Astrocyte (in vitro differentiated cells and primary cell): ENCODE results near the gene PRKACA. TPM values are rescaled to one million over a fixed set of nuclear protein-coding genes. Genes with fewer than 3 reads are reported as not detected.

Experiments used
- DNase-seq: peaks from one replicate; pipeline ENCODE4 v3.0.0-alpha.2; 2010; ENCODE audit warnings: low read depth
- FAIRE-seq: peaks from 2 replicates; lab custom pipeline; 2011; peaks lifted over from hg19 to GRCh38; lab: Jason Lieb, UNC
- H2AFZ ChIP-seq: 2 replicates; pipeline ENCODE4 v1.6.0; 2012; ENCODE audit warnings: low read depth, low read length, inconsistent platforms
- H3K27ac ChIP-seq: 2 replicates; pipeline ENCODE4 v1.5.1; 2011; ENCODE audit warnings: low read depth, low read length, inconsistent platforms
- H3K27me3 ChIP-seq: 2 replicates; pipeline ENCODE4 v1.6.0; 2011; ENCODE audit warnings: low read length, inconsistent platforms; ENCODE audit not compliant: insufficient read depth
- H3K36me3 ChIP-seq: 2 replicates; pipeline ENCODE4 v1.5.1; 2011; ENCODE audit warnings: low read length, inconsistent platforms; ENCODE audit not compliant: insufficient read depth
- H3K4me1 ChIP-seq: 2 replicates; pipeline ENCODE4 v1.5.1; 2011; ENCODE audit warnings: low read length, inconsistent platforms; ENCODE audit not compliant: insufficient read depth
- H3K4me2 ChIP-seq: 2 replicates; pipeline ENCODE4 v1.6.0; 2012; ENCODE audit warnings: low read length, inconsistent platforms
- H3K4me3 ChIP-seq: 2 replicates; pipeline ENCODE4 v1.5.1; 2011; ENCODE audit warnings: low read depth, mild to moderate bottlenecking, low read length, inconsistent platforms; ENCODE audit not compliant: insufficient read depth
- H3K79me2 ChIP-seq: 2 replicates; pipeline ENCODE4 v1.6.0; 2012; ENCODE audit warnings: mild to moderate bottlenecking, low read length, inconsistent platforms; ENCODE audit not compliant: insufficient read depth
- H3K9ac ChIP-seq: 2 replicates; pipeline ENCODE4 v1.6.0; 2012; ENCODE audit warnings: mild to moderate bottlenecking, low read length, inconsistent platforms
- H3K9me3 ChIP-seq: 2 replicates; pipeline ENCODE4 v1.5.1; 2012; ENCODE audit warnings: low read depth, mild to moderate bottlenecking, low read length, inconsistent platforms; ENCODE audit not compliant: insufficient read depth
- H4K20me1 ChIP-seq: 2 replicates; pipeline ENCODE4 v1.6.0; 2012; ENCODE audit warnings: low read length, inconsistent platforms; ENCODE audit not compliant: insufficient read depth
- H3K27ac Mint-ChIP-seq: one replicate; pipeline ENCODE4 v1.8.0; 2021; ENCODE audit warnings: mild to moderate bottlenecking, mixed read lengths; ENCODE audit not compliant: unreplicated experiment
- H3K27me3 Mint-ChIP-seq: one replicate; pipeline ENCODE4 v1.8.0; 2021; ENCODE audit warnings: low read depth, mixed read lengths; ENCODE audit not compliant: unreplicated experiment
- H3K36me3 Mint-ChIP-seq: one replicate; pipeline ENCODE4 v1.8.0; 2021; ENCODE audit warnings: low read depth, mixed read lengths; ENCODE audit not compliant: unreplicated experiment
- H3K4me1 Mint-ChIP-seq: one replicate; pipeline ENCODE4 v1.8.0; 2021; ENCODE audit warnings: low read depth, mixed read lengths; ENCODE audit not compliant: unreplicated experiment
- H3K4me3 Mint-ChIP-seq: one replicate; pipeline ENCODE4 v1.8.0; 2021; ENCODE audit warnings: mild to moderate bottlenecking, moderate library complexity, mixed read lengths; ENCODE audit not compliant: unreplicated experiment
- H3K9me3 Mint-ChIP-seq: one replicate; pipeline ENCODE4 v1.8.0; 2021; ENCODE audit warnings: mild to moderate bottlenecking, mixed read lengths; ENCODE audit not compliant: unreplicated experiment
- EZH2 ChIP-seq: IDR thresholded peaks from 2 replicates; pipeline ENCODE4 v1.6.1; 2012; ENCODE audit warnings: mild to moderate bottlenecking, low read length, inconsistent platforms; ENCODE audit not compliant: insufficient read depth
- total RNA-seq: library from RNA; stranded (reverse); gene quantifications from 2 replicates; pipeline ENCODE4 v1.2.1, GENCODE V29; 2021
- TF ChIP-seq, protein P1 (sequence below): IDR thresholded peaks from 2 replicates; pipeline ENCODE4 v1.5.1; 2011; ENCODE audit warnings: low read depth, mild to moderate bottlenecking, inconsistent platforms, low read length, moderate library complexity; ENCODE audit not compliant: insufficient read depth

Gene PRKACA
- total RNA-seq, 1 donor from 2014 or later = 80.5 TPM

DNA sequence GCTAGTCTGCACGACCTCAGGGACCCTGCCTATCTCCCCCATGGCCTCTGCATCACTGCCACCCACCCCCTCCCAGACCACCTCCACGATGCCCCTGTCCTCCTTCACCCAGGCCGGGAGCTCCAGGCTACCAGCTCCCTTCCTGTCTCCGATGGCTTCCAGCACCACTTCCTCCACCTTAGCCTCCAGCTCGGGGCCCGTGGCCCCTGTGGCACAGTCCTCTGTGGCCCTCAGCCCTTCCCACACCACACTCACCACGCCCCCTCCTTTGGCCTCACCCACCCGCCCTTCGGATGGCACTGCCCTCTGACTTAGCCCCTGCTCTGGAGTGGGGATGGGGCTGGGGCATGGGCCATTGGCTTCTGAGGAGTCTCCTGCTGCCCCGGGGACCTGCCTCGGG lies 62.8 kb downstream of the PRKACA start:
- no peaks in the 10 kb centered on the region for H4K20me1 ChIP-seq
- no peaks in the 10 kb centered on the region for H3K79me2 ChIP-seq
- no peak overlapping the region for H3K4me3 ChIP-seq
- no peak overlapping the region for H3K9ac ChIP-seq
- no peak overlapping the region for H3K4me3 Mint-ChIP-seq
- FAIRE-seq (no peak), DNase-seq (no peak)
- H3K9me3 Mint-ChIP-seq = peaks cover 1% of the 10 kb centered on the region
- H3K27ac Mint-ChIP-seq = no peak overlapping the region
- peaks cover 34% of the 10 kb centered on the region for H3K27me3 Mint-ChIP-seq
- H3K4me2 ChIP-seq = no peak overlapping the region
- H3K9me3 ChIP-seq = peaks cover 3% of the 10 kb centered on the region
- no peak overlapping the region for H3K27ac ChIP-seq
- H3K27me3 ChIP-seq = peaks cover 12% of the 10 kb centered on the region
- H2AFZ ChIP-seq = no peak overlapping the region
- H3K36me3 Mint-ChIP-seq = peaks cover 4% of the 10 kb centered on the region
- no peaks in the 10 kb centered on the region for H3K4me1 Mint-ChIP-seq
- H3K4me1 ChIP-seq = peaks cover 3% of the 10 kb centered on the region
- H3K36me3 ChIP-seq = no peaks in the 10 kb centered on the region
- TF ChIP-seq, protein P1, sequence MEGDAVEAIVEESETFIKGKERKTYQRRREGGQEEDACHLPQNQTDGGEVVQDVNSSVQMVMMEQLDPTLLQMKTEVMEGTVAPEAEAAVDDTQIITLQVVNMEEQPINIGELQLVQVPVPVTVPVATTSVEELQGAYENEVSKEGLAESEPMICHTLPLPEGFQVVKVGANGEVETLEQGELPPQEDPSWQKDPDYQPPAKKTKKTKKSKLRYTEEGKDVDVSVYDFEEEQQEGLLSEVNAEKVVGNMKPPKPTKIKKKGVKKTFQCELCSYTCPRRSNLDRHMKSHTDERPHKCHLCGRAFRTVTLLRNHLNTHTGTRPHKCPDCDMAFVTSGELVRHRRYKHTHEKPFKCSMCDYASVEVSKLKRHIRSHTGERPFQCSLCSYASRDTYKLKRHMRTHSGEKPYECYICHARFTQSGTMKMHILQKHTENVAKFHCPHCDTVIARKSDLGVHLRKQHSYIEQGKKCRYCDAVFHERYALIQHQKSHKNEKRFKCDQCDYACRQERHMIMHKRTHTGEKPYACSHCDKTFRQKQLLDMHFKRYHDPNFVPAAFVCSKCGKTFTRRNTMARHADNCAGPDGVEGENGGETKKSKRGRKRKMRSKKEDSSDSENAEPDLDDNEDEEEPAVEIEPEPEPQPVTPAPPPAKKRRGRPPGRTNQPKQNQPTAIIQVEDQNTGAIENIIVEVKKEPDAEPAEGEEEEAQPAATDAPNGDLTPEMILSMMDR = no peak
- no peak for TF ChIP-seq EZH2

DNA sequence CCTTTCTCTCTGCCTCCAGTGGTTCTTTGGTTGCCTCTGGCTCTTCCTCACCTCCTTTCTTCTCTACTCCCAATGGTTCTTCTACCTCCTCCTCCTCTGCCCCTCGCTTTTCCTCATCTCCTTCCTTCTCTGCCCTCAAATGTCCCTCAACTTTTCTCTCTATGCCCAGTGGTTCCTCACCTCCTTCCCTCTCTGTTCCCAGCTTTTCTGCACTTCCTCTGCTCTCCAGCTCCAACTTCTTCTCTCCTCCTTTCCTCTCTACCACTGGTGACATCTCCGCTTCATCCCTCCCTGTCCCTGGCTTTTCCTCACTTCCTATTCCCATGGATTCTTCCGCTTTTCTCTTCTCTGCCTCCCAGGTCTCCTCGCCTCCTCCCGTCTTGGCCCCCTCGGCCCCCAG lies 63.5 kb downstream of the PRKACA start:
- peaks cover 4% of the 10 kb centered on the region for H3K36me3 Mint-ChIP-seq
- Histone ChIP-seq H4K20me1 (no peaks in the 10 kb centered on the region), H3K36me3 (no peaks in the 10 kb centered on the region), H3K27me3 (peaks cover 7% of the 10 kb centered on the region), H3K9me3 (peaks cover 3% of the 10 kb centered on the region), H3K27ac (no peak overlapping the region), H2AFZ (no peak overlapping the region), H3K79me2 (no peaks in the 10 kb centered on the region), H3K4me2 (no peak overlapping the region), H3K4me3 (no peak overlapping the region), H3K9ac (no peak overlapping the region), H3K4me1 (peaks cover 3% of the 10 kb centered on the region)
- TF ChIP-seq, protein P1 = no peak
- no peak for TF ChIP-seq EZH2
- no peak for DNase-seq
- no peak overlapping the region for H3K27ac Mint-ChIP-seq
- H3K4me1 Mint-ChIP-seq = no peaks in the 10 kb centered on the region
- FAIRE-seq = no peak
- H3K9me3 Mint-ChIP-seq = peaks cover 1% of the 10 kb centered on the region
- H3K4me3 Mint-ChIP-seq = no peak overlapping the region
- H3K27me3 Mint-ChIP-seq = peaks cover 29% of the 10 kb centered on the region

DNA sequence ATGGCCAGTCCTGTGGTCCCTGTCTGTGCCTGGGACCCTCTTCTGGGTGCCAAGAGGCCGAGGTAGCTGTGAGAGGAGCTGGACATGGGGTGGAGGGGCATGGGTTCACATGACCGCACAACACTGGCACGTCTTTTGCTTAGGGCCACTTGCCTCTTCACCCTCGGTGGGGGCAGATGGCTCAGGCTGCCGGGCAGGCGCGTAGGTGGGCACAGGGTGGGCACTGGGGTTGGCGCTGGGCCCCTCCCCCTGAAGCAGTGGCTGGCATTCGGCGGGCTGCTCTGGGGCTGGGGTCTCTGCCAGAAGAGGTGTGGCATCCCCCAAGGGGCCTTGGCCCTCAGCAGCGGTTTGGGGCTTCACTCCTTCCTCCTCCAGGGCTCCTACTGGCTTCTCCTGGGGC lies 64.1 kb downstream of the PRKACA start:
- H3K79me2 ChIP-seq = no peaks in the 10 kb centered on the region
- H3K27ac ChIP-seq = no peak overlapping the region
- no peaks in the 10 kb centered on the region for H4K20me1 ChIP-seq
- no peak for DNase-seq
- H3K4me2 ChIP-seq = no peak overlapping the region
- Mint-ChIP-seq H3K36me3 (peaks cover 4% of the 10 kb centered on the region), H3K4me1 (no peaks in the 10 kb centered on the region), H3K4me3 (no peak overlapping the region), H3K27ac (no peak overlapping the region), H3K27me3 (peaks cover 23% of the 10 kb centered on the region), H3K9me3 (peaks cover 1% of the 10 kb centered on the region)
- H3K36me3 ChIP-seq = no peaks in the 10 kb centered on the region
- peaks cover 3% of the 10 kb centered on the region for H3K27me3 ChIP-seq
- TF ChIP-seq, protein P1 = no peak
- TF ChIP-seq EZH2 = no peak
- H3K9me3 ChIP-seq = peaks cover 3% of the 10 kb centered on the region
- H3K4me3 ChIP-seq = no peak overlapping the region
- H3K4me1 ChIP-seq = peaks cover 3% of the 10 kb centered on the region
- no peak overlapping the region for H2AFZ ChIP-seq
- FAIRE-seq = no peak
- no peak overlapping the region for H3K9ac ChIP-seq
